ENCODE measurements around the gene SOX13.
A peak's percentile ranks its signal among the peaks of the same experiment; 100 is the strongest.

The SOX13 gene

DNA sequence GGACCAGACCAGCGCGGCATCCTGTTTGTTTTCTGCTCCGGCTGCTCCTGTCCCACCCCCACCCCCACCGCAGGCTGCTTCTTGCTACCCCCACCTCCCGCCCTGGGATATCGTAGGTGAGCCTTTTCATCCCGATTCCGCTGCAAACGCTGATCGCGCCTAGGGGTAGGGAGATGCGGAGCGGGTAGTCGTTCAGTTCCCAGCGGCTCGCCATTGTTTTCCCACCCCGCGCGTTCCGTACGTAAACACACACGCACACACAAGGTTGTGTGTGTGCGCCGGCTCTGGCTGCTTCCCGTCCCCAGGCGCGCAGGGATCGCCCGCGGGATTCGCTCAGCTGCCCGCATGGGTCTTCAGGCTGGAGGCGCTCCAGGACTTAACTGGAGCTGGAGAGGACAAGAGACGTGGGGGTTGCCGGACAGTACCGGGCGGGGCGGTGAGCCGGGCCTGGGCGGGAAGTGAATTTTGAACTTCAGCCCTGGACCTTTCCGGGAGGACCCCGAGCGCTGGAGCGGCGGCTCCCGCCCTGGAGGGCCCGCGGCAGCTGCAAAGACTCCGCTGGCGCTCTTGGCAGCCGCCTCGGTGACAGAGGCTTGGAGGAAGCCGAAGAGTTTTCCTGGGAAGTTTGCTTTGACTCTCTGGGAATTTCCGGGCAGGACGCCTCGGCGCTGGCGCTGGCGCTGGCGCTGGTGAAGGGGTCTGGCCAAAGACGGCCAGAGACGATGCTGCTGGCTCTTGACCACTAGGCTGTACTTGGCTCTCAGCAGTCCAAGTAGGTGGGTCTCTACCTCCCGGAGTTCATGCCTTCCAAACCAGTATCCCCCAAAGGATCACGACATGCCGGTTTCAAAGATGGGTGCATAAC, 1.6 kb downstream of the SOX13 start:
- Mint-ChIP-seq H3K27me3 (ENCODE audit: low read depth) (peaks cover 83% of the 10 kb centered on the region), H3K4me3 (peak overlapping the region; percentile 76), H3K27ac (no peak overlapping the region), H3K4me1 (ENCODE audit: low read depth) (peaks cover 2% of the 10 kb centered on the region), H3K9me3 (no peaks in the 10 kb centered on the region), H3K36me3 (ENCODE audit: low read depth) (no peaks in the 10 kb centered on the region)
- DNase-seq (ENCODE audit: low spot score) = no peak

DNA sequence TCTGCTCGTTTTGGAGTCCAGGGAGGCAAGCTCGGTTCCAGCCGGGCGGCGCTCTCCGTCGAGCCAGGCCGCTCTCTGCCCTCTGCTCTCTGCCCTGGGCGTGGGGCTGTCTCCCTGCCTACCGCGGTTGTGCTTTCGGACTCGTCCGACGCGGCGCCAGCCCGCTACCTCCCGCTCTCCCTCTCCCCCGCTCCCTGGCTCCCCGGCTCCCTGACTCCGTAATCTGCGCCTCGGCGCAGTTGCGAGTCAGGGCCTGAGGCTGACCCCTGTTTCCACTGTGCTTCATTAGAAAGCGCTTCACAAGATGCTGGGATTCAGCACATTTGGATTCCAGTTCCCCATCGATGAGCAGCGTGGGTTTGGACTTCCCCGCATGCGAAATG, 2.2 kb downstream of the SOX13 start:
- no peaks in the 10 kb centered on the region for H3K36me3 Mint-ChIP-seq (ENCODE audit: low read depth)

DNA sequence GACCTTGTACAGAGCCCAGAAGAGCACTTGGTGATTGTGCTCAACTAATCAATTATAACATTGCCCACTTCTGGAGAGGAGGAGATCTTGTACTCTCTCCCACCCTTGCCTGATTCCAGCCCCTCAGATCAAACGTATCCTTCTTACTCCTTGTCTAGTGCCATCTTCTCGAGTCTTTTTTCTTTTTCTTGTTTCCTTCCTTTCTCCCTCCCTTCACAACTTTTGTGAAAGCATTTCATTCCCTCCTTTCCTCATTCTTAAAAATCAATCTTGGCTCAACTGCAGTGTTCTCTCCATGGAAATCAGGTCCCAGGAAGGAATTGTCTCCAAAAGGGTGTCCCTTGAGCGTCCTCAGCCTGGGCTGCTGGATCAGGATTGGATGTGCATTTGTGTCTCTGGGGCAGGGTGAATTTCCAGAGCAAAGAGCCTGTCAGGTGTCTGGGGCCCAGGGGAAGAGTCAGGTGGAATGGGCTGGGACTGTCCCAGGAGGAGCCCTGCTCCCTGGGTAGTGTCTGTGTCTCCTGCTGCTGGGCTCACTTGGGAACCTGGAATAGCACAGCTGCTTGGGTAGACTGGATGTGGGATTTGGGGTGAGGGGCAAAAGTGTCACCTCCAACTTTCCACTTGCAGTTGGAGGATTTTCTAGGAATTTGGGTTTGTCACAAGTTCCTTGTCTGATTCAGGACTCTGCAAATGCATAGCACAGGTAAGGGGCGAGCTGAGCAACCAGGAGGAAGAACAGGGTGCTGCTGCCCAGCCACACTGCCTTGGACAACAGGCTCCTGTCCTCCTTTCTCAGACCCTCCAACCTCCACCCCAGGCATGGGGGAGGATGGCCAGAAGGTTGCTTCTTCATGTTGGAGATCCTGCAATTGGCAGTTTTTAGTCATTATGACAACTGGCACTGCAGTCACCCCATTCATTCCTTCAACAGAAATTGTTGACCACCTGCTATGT, 3.3 kb downstream of the SOX13 start:
- no peak overlapping the region for H3K27ac Mint-ChIP-seq
- no peaks in the 10 kb centered on the region for H3K36me3 Mint-ChIP-seq (ENCODE audit: low read depth)
- H3K27me3 Mint-ChIP-seq (ENCODE audit: low read depth) = peaks cover 70% of the 10 kb centered on the region
- peaks cover 3% of the 10 kb centered on the region for H3K4me1 Mint-ChIP-seq (ENCODE audit: low read depth)
- no peak overlapping the region for H3K4me3 Mint-ChIP-seq
- no peaks in the 10 kb centered on the region for H3K9me3 Mint-ChIP-seq
- no peak for DNase-seq (ENCODE audit: low spot score)

More for the DNA sequence above, 2.2 kb downstream of the SOX13 start:
- Mint-ChIP-seq H3K27ac (no peak overlapping the region), H3K4me3 (peak overlapping the region; percentile 49), H3K4me1 (ENCODE audit: low read depth) (peaks cover 3% of the 10 kb centered on the region), H3K27me3 (ENCODE audit: low read depth) (peaks cover 76% of the 10 kb centered on the region), H3K9me3 (no peaks in the 10 kb centered on the region)
- DNase-seq (ENCODE audit: low spot score) = no peak

DNA sequence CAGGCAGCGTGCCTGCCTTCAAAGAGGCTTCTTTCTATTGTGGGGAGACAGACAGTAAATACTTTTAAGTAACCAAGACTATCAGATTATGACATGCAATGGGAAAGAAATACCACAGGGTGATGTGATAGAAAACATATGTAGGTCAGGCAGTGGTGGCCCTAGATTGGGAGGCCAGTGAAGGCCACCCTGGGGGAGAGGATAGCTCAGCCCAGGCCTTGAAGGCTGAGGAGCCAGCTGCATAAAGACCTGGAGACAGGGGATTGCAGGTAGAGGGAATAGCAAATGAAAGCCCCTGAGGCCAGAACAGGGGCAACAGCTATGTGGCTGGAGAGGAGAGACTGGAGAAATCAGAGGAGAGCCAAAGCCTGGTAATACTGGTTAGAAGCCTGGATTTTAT, 4.0 kb downstream of the SOX13 start:
- Mint-ChIP-seq H3K36me3 (ENCODE audit: low read depth) (no peaks in the 10 kb centered on the region), H3K27ac (no peak overlapping the region), H3K4me1 (ENCODE audit: low read depth) (peaks cover 3% of the 10 kb centered on the region), H3K9me3 (no peaks in the 10 kb centered on the region), H3K27me3 (ENCODE audit: low read depth) (peaks cover 63% of the 10 kb centered on the region), H3K4me3 (no peak overlapping the region)
- no peak for DNase-seq (ENCODE audit: low spot score)

DNA sequence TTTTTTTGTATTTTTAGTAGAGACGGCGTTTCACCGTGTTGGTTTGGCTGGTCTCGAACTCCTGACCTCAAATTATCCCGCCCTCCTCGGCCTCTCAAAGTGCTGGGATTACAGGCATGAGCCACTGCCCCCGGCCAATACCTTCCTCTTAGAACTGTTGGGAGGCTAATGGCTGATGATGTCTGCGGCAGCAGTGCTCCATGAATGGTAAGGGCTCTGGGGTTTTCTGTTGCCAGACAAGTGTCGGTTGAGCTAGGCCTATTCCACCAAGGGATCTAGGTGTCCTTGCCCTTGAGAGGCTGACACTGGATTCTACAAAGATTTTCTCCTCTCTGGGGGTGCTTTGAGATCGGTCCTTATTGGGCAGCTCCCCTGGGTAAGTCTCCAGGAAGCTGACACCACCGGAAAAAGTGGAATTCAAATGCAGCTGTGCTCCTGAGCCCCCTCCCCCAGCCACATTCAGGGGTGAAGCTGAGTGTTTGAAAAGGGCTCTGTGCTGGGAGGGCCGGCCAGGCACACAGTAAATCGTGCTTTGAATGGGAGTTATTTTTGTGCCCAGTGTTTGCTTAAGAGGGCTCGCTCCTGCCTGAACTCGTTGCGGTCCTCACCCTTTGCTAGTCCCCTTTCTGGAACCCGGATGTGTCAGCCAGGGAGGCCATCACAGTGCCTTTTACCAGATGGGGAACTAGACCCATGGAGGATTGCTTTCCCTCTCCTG, 5.2 kb downstream of the SOX13 start:
- peaks cover 1% of the 10 kb centered on the region for H3K4me1 Mint-ChIP-seq (ENCODE audit: low read depth)
- no peak overlapping the region for H3K27ac Mint-ChIP-seq
- no peaks in the 10 kb centered on the region for H3K9me3 Mint-ChIP-seq
- peaks cover 50% of the 10 kb centered on the region for H3K27me3 Mint-ChIP-seq (ENCODE audit: low read depth)
- no peaks in the 10 kb centered on the region for H3K36me3 Mint-ChIP-seq (ENCODE audit: low read depth)
- DNase-seq (ENCODE audit: low spot score) = no peak
- no peak overlapping the region for H3K4me3 Mint-ChIP-seq

DNA sequence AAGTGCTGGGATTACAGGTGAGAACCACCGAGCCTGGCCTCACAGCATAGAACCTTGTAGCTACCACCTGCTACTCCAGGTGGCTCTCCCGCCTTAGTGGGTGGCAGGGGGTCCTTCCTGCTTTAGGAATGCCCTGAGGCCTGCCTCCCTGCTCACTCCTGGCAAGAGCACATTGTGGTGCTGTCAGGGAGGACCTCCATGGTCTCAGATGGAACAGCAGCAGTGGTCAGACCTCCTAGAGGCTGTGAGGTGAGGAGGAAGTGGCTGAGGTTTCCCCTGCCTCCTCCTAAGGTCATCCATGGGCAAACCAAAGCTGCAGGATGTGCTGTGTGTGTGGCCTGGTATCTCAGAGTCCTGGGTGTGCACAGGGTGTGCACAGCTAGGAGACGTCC, 6.7 kb downstream of the SOX13 start:
- DNase-seq (ENCODE audit: low spot score) = no peak
- Mint-ChIP-seq H3K4me1 (ENCODE audit: low read depth) (peaks cover 1% of the 10 kb centered on the region), H3K36me3 (ENCODE audit: low read depth) (no peaks in the 10 kb centered on the region), H3K9me3 (no peaks in the 10 kb centered on the region), H3K4me3 (no peak overlapping the region), H3K27me3 (ENCODE audit: low read depth) (peaks cover 39% of the 10 kb centered on the region), H3K27ac (no peak overlapping the region)

DNA sequence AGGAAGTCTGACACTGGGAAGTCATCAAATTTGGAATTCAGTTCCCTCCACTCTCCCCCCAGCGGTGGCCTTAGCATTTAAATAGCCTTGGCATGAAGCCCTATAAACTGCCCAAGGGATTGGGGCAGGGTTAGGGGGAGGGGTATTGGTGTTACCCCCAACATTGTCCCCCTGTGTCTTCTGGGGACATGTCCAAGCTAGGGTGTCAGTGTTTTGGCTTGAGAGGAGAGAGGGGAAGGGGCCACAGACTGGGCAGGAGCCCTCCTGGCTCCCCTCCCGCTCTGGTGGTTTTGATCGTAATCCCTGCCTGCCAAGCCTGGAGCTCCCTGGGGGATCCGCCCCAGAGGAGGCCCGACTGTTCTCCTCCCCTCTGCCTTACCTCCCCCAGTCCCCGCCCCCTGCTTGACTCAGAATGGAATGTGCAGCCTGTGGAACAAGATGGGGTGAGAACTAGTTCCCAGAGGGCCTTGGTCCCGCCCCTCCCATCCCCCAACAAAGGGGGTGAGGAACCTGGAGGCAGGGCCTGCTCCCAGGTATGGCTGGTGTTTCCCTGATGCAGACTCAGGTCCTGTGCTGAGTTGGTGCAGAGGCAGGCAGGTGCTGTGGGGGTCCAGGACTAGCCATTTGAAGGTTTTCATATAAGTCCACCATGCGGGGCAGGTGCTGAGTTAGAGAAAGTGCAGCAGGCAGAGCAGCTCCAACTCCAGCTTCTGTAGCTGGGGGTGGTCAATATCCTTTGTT, 7.4 kb downstream of the SOX13 start:
- no peak overlapping the region for H3K4me3 Mint-ChIP-seq
- peaks cover 31% of the 10 kb centered on the region for H3K27me3 Mint-ChIP-seq (ENCODE audit: low read depth)
- no peaks in the 10 kb centered on the region for H3K9me3 Mint-ChIP-seq
- H3K4me1 Mint-ChIP-seq (ENCODE audit: low read depth) = peaks cover 1% of the 10 kb centered on the region
- DNase-seq (ENCODE audit: low spot score) = no peak
- H3K36me3 Mint-ChIP-seq (ENCODE audit: low read depth) = no peaks in the 10 kb centered on the region
- no peak overlapping the region for H3K27ac Mint-ChIP-seq

DNA sequence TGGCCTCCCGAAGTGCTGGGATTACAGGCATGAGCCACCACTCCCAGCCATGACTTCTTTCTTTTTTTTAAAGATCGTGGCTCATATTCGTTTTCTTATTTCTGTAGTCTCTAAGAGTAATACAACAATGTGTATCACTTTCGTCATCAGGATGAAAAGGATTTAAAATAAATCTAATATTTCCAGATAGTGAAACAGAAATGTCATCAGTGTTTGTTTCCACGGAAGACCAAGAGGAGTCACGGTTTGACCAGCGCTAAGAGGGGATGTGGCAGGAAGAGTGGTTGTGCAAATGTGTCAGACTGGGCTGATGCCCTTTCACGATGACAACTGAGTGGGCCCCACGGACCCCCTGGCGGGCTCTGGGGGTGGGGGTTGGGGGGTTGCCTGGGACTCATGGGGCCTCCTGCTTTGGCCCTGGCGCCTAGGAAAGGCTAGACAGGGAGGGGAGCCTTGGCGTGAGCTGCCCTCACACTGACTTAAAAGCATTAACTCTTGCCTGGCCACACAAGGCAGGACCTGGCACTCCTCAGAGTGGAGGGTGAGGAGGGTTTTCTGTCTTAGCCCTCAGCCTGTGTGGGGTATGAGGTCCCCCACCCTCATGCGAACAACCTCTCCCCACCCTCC, 8.4 kb downstream of the SOX13 start:
- Mint-ChIP-seq H3K9me3 (no peaks in the 10 kb centered on the region), H3K27ac (no peak overlapping the region), H3K4me3 (no peak overlapping the region), H3K27me3 (ENCODE audit: low read depth) (peaks cover 22% of the 10 kb centered on the region), H3K36me3 (ENCODE audit: low read depth) (no peaks in the 10 kb centered on the region), H3K4me1 (ENCODE audit: low read depth) (peaks cover 1% of the 10 kb centered on the region)
- no peak for DNase-seq (ENCODE audit: low spot score)

DNA sequence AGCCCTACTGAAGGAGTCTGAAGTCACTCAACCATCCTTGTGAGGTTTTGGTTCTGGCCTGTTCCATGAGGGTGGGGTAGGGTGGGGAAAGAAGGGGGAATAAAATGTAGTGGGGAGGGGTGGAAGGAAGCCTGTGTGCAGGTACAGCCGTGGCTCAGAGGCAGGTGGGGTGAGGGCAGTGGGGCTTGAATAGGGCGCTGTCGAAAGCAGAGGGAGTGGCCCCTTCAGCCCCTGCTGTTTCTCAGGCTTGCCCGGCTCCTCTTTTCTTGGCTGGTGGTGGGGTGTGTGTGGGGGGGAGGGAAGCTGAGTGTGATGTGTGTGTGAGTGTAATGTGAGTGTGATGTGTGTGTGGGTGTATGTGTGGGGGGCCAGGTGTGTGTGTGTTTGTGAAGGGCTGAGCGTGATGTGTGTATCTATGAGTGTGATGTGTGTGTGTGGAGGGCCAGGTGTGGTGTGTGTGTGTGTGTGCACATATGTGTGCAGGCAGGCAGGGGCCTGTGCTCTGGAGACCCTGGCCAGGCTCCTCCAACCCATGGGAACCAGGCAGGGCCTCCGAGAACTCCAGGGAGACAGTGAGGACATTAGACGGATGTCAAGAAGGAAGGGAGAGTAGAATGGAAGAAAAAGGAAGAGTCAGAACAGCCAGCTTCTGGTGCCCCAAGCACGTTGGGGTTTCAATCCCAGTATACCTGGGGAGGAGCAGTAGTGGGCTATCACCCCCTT, 9.0 kb downstream of the SOX13 start:
- no peak overlapping the region for H3K4me3 Mint-ChIP-seq
- H3K27ac Mint-ChIP-seq = no peak overlapping the region
- no peak for DNase-seq (ENCODE audit: low spot score)
- no peaks in the 10 kb centered on the region for H3K36me3 Mint-ChIP-seq (ENCODE audit: low read depth)
- no peaks in the 10 kb centered on the region for H3K9me3 Mint-ChIP-seq
- peaks cover 15% of the 10 kb centered on the region for H3K27me3 Mint-ChIP-seq (ENCODE audit: low read depth)
- peaks cover 1% of the 10 kb centered on the region for H3K4me1 Mint-ChIP-seq (ENCODE audit: low read depth)

DNA sequence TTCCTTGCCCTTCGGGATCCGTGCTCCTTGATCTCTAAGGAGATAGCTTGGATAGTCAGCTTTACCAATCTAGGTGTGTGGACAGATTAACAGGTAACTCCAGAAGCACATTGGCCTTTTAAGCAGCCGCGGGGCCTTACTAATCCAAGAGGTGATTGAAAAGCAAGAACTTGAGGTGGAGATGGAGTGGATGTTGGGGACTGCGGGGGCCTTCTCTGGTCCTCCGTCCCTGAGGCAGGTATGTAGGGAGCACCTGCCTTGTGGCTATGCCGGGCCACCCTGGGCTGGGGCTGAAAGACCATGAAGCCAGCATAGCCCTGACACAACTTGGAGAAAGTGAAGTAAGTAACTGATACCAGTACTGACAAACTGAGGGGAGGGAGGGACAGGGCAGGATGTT, 10.6 kb downstream of the SOX13 start:
- H3K4me3 Mint-ChIP-seq = no peak overlapping the region
- H3K9me3 Mint-ChIP-seq = no peaks in the 10 kb centered on the region
- DNase-seq (ENCODE audit: low spot score) = no peak
- H3K36me3 Mint-ChIP-seq (ENCODE audit: low read depth) = no peaks in the 10 kb centered on the region
- H3K4me1 Mint-ChIP-seq (ENCODE audit: low read depth) = peaks cover 1% of the 10 kb centered on the region
- no peak overlapping the region for H3K27ac Mint-ChIP-seq
- H3K27me3 Mint-ChIP-seq (ENCODE audit: low read depth) = peaks cover 2% of the 10 kb centered on the region

DNA sequence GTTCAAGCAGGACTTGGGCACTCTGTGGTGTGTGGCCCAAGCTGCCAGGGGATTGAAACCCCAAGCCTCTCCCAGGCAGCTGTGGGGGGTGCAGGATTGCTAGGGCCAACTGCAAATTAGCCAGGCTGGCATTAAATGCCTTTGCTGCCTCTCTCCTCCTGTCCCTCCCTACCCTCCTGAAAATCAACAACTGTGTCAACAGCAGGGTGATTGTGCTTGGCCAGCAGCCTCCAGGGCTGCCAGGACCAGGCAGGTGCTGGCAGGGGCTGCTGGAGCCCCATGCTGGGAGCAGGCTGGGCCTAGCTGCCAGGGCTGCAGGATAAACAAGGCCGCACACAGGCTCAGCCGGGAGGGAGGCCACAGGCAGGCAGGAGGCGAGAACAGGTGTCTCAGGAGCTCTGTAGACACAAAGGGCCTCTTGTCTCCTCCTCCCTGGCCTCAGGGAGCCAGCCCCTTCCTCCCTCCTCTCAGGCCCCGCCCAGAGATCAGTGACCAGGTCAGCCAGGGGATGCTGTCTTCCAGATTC, 11.4 kb downstream of the SOX13 start:
- Mint-ChIP-seq H3K27ac (no peak overlapping the region), H3K36me3 (ENCODE audit: low read depth) (no peaks in the 10 kb centered on the region)

DNA sequence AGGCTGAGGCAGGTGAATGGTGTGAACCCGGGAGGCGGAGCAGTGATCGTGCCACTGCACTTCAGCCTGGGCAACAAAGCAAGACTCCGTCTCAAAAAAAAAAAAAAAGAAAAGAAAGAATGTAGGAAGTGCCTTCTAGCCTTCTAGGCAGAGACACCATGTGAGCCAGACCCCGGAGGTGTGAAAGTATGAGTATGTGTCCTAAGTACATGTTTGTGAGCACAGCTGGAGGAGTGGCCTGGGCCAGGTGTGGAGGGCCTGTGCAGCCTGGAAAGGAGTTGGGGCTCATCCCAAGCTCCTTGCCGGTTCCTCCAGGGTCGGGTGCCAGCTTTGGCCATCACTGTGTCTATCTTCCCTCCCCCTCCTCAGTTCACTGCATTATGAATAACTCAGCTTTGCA, 13.0 kb downstream of the SOX13 start:
- no peaks in the 10 kb centered on the region for H3K4me1 Mint-ChIP-seq (ENCODE audit: low read depth)
- no peaks in the 10 kb centered on the region for H3K27me3 Mint-ChIP-seq (ENCODE audit: low read depth)
- H3K36me3 Mint-ChIP-seq (ENCODE audit: low read depth) = no peaks in the 10 kb centered on the region
- H3K4me3 Mint-ChIP-seq = no peak overlapping the region
- H3K27ac Mint-ChIP-seq = no peak overlapping the region
- H3K9me3 Mint-ChIP-seq = no peaks in the 10 kb centered on the region
- DNase-seq (ENCODE audit: low spot score) = no peak

More for the DNA sequence above, 11.4 kb downstream of the SOX13 start:
- no peaks in the 10 kb centered on the region for H3K27me3 Mint-ChIP-seq (ENCODE audit: low read depth)
- peaks cover 1% of the 10 kb centered on the region for H3K4me1 Mint-ChIP-seq (ENCODE audit: low read depth)
- H3K9me3 Mint-ChIP-seq = no peaks in the 10 kb centered on the region
- DNase-seq (ENCODE audit: low spot score) = no peak
- no peak overlapping the region for H3K4me3 Mint-ChIP-seq
